ENCODE data around the gene OR52E4.

GRCh38 chr11:5930614-5931013 lies 50.2 kb downstream of the OR52E4 start:
- TF ChIP-seq CTCF (IDR thresholded peaks at IDR 0.05): no peak
- TF ChIP-seq POLR2A (IDR thresholded peaks at IDR 0.05): no peak
